ENCODE data around the gene CANT1.

- TF ChIP-seq ZNF121 (CRISPR knock-in tag; IDR thresholded peaks at IDR 0.05) (no peak), NFYB (CRISPR knock-in tag; conservative IDR thresholded peaks at IDR 0.05; ENCODE audit: low read depth) (no peak), FOXP4 (CRISPR knock-in tag; IDR thresholded peaks at IDR 0.05) (no peak), USF2 (CRISPR knock-in tag; IDR thresholded peaks at IDR 0.05) (no peak), ZNF232 (CRISPR knock-in tag; IDR thresholded peaks at IDR 0.05) (no peak)
Observed at GRCh38 chr17:79018370-79018695, 8.8 kb upstream of the CANT1 start.
